Astrocyte (in vitro differentiated cells and primary cell): ENCODE data around the gene SPIB. TPM values are rescaled to one million over a fixed set of nuclear protein-coding genes. Genes with fewer than 3 reads are reported as not detected.

Experiments
- DNase-seq: peaks from one replicate; pipeline ENCODE4 v3.0.0-alpha.2; 2010; ENCODE audit warnings: low read depth
- FAIRE-seq: peaks from 2 replicates; lab custom pipeline; 2011; peaks lifted over from hg19 to GRCh38; lab: Jason Lieb, UNC
- H2AFZ ChIP-seq: 2 replicates; pipeline ENCODE4 v1.6.0; 2012; ENCODE audit warnings: low read depth, low read length, inconsistent platforms
- H3K27ac ChIP-seq: 2 replicates; pipeline ENCODE4 v1.5.1; 2011; ENCODE audit warnings: low read depth, low read length, inconsistent platforms
- H3K27me3 ChIP-seq: 2 replicates; pipeline ENCODE4 v1.6.0; 2011; ENCODE audit warnings: low read length, inconsistent platforms; ENCODE audit not compliant: insufficient read depth
- H3K36me3 ChIP-seq: 2 replicates; pipeline ENCODE4 v1.5.1; 2011; ENCODE audit warnings: low read length, inconsistent platforms; ENCODE audit not compliant: insufficient read depth
- H3K4me1 ChIP-seq: 2 replicates; pipeline ENCODE4 v1.5.1; 2011; ENCODE audit warnings: low read length, inconsistent platforms; ENCODE audit not compliant: insufficient read depth
- H3K4me2 ChIP-seq: 2 replicates; pipeline ENCODE4 v1.6.0; 2012; ENCODE audit warnings: low read length, inconsistent platforms
- H3K4me3 ChIP-seq: 2 replicates; pipeline ENCODE4 v1.5.1; 2011; ENCODE audit warnings: low read depth, mild to moderate bottlenecking, low read length, inconsistent platforms; ENCODE audit not compliant: insufficient read depth
- H3K79me2 ChIP-seq: 2 replicates; pipeline ENCODE4 v1.6.0; 2012; ENCODE audit warnings: mild to moderate bottlenecking, low read length, inconsistent platforms; ENCODE audit not compliant: insufficient read depth
- H3K9ac ChIP-seq: 2 replicates; pipeline ENCODE4 v1.6.0; 2012; ENCODE audit warnings: mild to moderate bottlenecking, low read length, inconsistent platforms
- H3K9me3 ChIP-seq: 2 replicates; pipeline ENCODE4 v1.5.1; 2012; ENCODE audit warnings: low read depth, mild to moderate bottlenecking, low read length, inconsistent platforms; ENCODE audit not compliant: insufficient read depth
- H4K20me1 ChIP-seq: 2 replicates; pipeline ENCODE4 v1.6.0; 2012; ENCODE audit warnings: low read length, inconsistent platforms; ENCODE audit not compliant: insufficient read depth
- H3K27ac Mint-ChIP-seq: one replicate; pipeline ENCODE4 v1.8.0; 2021; ENCODE audit warnings: mild to moderate bottlenecking, mixed read lengths; ENCODE audit not compliant: unreplicated experiment
- H3K27me3 Mint-ChIP-seq: one replicate; pipeline ENCODE4 v1.8.0; 2021; ENCODE audit warnings: low read depth, mixed read lengths; ENCODE audit not compliant: unreplicated experiment
- H3K36me3 Mint-ChIP-seq: one replicate; pipeline ENCODE4 v1.8.0; 2021; ENCODE audit warnings: low read depth, mixed read lengths; ENCODE audit not compliant: unreplicated experiment
- H3K4me1 Mint-ChIP-seq: one replicate; pipeline ENCODE4 v1.8.0; 2021; ENCODE audit warnings: low read depth, mixed read lengths; ENCODE audit not compliant: unreplicated experiment
- H3K4me3 Mint-ChIP-seq: one replicate; pipeline ENCODE4 v1.8.0; 2021; ENCODE audit warnings: mild to moderate bottlenecking, moderate library complexity, mixed read lengths; ENCODE audit not compliant: unreplicated experiment
- H3K9me3 Mint-ChIP-seq: one replicate; pipeline ENCODE4 v1.8.0; 2021; ENCODE audit warnings: mild to moderate bottlenecking, mixed read lengths; ENCODE audit not compliant: unreplicated experiment
- CTCF ChIP-seq: IDR thresholded peaks from 2 replicates; pipeline ENCODE4 v1.5.1; 2011; ENCODE audit warnings: low read depth, mild to moderate bottlenecking, inconsistent platforms, low read length, moderate library complexity; ENCODE audit not compliant: insufficient read depth
- EZH2 ChIP-seq: IDR thresholded peaks from 2 replicates; pipeline ENCODE4 v1.6.1; 2012; ENCODE audit warnings: mild to moderate bottlenecking, low read length, inconsistent platforms; ENCODE audit not compliant: insufficient read depth
- total RNA-seq: library from RNA; stranded (reverse); gene quantifications from 2 replicates; pipeline ENCODE4 v1.2.1, GENCODE V29; 2021

SPIB gene
- total RNA-seq, 1 donor from 2014 or later = 0.14 TPM

GRCh38 chr19:50479761-50480251 is 61.1 kb downstream of the SPIB start:
- H3K27me3 Mint-ChIP-seq = no peaks in the 10 kb centered on the region
- no peak overlapping the region for H3K9ac ChIP-seq
- TF ChIP-seq CTCF (no peak), EZH2 (no peak)
- H3K4me1 ChIP-seq = peaks cover 5% of the 10 kb centered on the region
- H3K36me3 Mint-ChIP-seq = no peaks in the 10 kb centered on the region
- DNase-seq (no peak), FAIRE-seq (no peak)
- H3K27ac ChIP-seq = no peak overlapping the region
- H3K4me3 Mint-ChIP-seq = no peak overlapping the region
- H3K27me3 ChIP-seq = no peaks in the 10 kb centered on the region
- no peak overlapping the region for H3K4me2 ChIP-seq
- H3K9me3 ChIP-seq = no peaks in the 10 kb centered on the region
- no peak overlapping the region for H3K4me3 ChIP-seq
- peaks cover 25% of the 10 kb centered on the region for H3K79me2 ChIP-seq
- H3K9me3 Mint-ChIP-seq = peaks cover 27% of the 10 kb centered on the region
- H3K4me1 Mint-ChIP-seq = no peaks in the 10 kb centered on the region
- peaks cover 4% of the 10 kb centered on the region for H3K36me3 ChIP-seq
- H2AFZ ChIP-seq = no peak overlapping the region
- peaks cover 20% of the 10 kb centered on the region for H4K20me1 ChIP-seq
- H3K27ac Mint-ChIP-seq = no peak overlapping the region

- Histone ChIP-seq H3K79me2 (peaks cover 25% of the 10 kb centered on the region), H3K27me3 (no peaks in the 10 kb centered on the region), H3K4me2 (no peak overlapping the region), H3K9ac (no peak overlapping the region), H3K4me1 (peaks cover 5% of the 10 kb centered on the region), H4K20me1 (peaks cover 20% of the 10 kb centered on the region), H3K27ac (no peak overlapping the region), H2AFZ (no peak overlapping the region), H3K9me3 (no peaks in the 10 kb centered on the region), H3K36me3 (peaks cover 4% of the 10 kb centered on the region), H3K4me3 (no peak overlapping the region)
- Mint-ChIP-seq H3K27ac (no peak overlapping the region), H3K9me3 (peaks cover 25% of the 10 kb centered on the region), H3K4me3 (no peak overlapping the region), H3K27me3 (no peaks in the 10 kb centered on the region), H3K36me3 (no peaks in the 10 kb centered on the region), H3K4me1 (no peaks in the 10 kb centered on the region)
- DNase-seq (no peak), FAIRE-seq (no peak)
- TF ChIP-seq EZH2 (no peak), CTCF (no peak)
Observed at GRCh38 chr19:50480281-50481111, 61.8 kb downstream of the SPIB start.

Other genes with a start within 250 kb of the SPIB start
- not detected in 2 replicates for gene MYH14, start 215.3 kb upstream of the SPIB start, total RNA-seq
- gene KCNC3, start 89.6 kb upstream of the SPIB start, total RNA-seq = not detected in 2 replicates
- not detected in 2 replicates for gene NAPSA, start 53.3 kb upstream of the SPIB start, total RNA-seq
- 33.4 and 34.8 TPM in 2 replicates for gene NR1H2, start 42.5 kb upstream of the SPIB start, total RNA-seq
- gene POLD1, start 34.6 kb upstream of the SPIB start, total RNA-seq = 18.9 and 19.9 TPM in 2 replicates
- not detected in 2 replicates for gene MYBPC2, start 14.0 kb downstream of the SPIB start, total RNA-seq
- gene EMC10, start 57.6 kb downstream of the SPIB start, total RNA-seq = not detected in 2 replicates
- not detected in 2 replicates for gene GARIN5A, start 57.9 kb downstream of the SPIB start, total RNA-seq
- gene JOSD2, start 92.3 kb downstream of the SPIB start, total RNA-seq = not detected in 2 replicates
- gene ASPDH, start 95.0 kb downstream of the SPIB start, total RNA-seq = not detected in 2 replicates
- not detected in 2 replicates for gene LRRC4B, start 149.5 kb downstream of the SPIB start, total RNA-seq
- not detected in 2 replicates for gene SYT3, start 220.9 kb downstream of the SPIB start, total RNA-seq
- gene C19orf81, start 230.5 kb downstream of the SPIB start, total RNA-seq = not detected in 2 replicates